Stimulated activated CD8-positive, alpha-beta memory T cell treated with anti-CD3 and anti-CD28 coated beads, Interleukin-4, amount 100 ng/mL, for 48 hours (primary cell): Measurements from ENCODE around the gene LAMA4.

Source experiments
- DNase-seq: peaks from one replicate; pipeline ENCODE4 v3.0.0-alpha.2; 2020

Gene LAMA4

DNA sequence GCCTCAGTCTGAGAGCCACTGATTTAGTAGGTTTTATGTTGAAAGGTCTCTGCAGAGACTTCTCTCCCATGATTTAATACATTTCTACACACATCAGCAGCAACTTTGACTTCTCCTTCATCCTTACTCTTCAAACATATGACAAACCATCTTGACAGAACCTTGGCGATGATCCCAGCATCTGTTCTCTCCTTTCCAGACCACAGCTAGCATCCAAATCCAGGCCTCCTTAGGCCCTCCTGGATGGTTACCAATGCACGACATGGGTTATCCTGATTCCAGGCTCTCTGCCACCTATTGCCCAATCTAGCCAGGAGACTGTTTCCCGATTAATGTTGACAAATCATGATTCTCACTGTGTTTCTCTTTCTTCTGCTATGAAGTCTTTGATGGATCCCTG is 16.8 kb downstream of the LAMA4 start:
- no peak for DNase-seq

DNA sequence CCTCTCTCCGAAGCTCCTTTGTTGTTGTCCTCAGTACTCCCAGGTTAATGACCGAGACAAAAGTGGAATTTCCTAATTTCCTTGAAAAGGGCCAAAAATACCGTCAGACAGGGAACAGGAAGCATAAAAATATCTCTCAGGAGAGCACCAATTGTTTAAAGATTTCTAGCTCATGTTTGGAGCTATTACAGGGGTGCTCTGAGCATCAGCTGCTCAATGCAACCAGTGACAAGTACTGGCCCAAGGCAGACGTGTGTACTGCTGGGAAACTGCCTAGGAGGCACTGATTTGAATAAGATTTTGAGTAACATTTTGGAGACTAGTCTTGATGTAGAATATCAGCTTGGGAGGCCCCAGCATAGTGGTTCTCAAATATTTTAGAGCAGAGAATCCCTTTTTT is 17.3 kb downstream of the LAMA4 start:
- no peak for DNase-seq

DNA sequence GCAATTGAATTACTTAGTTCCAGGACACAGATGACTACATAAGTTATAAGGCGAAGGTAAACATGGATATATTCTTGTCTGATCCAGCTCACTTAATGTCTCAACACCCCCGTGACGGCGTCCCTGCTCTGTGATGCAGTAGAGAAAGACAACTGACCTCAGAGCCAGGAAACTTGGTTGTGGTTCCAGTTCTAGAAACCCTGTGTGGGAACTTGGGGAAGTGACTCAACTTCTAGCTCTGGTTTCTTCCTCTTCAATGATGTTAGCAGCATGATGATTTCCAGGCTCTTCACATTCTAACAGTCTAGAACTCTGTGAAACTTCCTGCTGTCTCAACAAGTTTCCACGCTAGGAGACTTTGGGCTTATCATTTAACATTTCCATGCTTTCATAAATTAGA is 18.4 kb downstream of the LAMA4 start:
- DNase-seq = peak; percentile 78

DNA sequence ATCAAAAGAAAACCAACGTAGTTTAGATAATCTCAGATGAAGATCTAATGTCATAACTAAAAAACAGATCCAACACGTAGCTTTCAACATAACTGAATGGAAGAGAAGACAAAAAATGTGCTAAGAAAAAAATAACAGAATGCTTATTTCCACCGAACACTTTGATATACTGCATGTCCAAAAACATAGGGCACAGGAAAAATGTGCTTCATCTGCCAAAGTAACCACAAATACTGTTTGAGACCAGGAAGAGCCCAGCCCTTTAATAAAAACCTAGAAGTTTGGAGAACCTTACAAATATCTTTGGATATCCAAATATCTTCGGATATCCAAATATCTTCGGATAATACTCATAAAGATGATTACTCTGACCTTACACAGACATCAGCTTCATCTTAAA is 19.8 kb downstream of the LAMA4 start:
- DNase-seq = no peak

DNA sequence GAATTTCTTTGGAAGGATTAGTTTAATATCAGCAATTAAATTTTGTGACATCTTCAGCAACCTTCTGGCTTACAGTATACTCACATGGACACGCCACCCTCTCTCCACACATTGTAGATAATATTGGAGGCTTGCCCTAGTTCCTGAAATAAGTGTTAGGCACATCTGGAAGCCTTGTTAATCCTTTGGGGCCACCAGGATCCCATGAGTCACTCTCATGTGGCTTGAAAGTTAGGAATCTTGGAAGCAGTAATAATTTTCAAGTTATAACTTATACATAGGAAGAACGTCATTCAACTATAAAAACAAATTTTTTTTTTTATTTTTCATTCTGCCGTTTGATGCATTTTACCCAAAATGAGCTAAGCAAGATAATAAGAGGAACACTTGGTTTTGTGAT is 20.5 kb downstream of the LAMA4 start:
- DNase-seq = no peak

DNA sequence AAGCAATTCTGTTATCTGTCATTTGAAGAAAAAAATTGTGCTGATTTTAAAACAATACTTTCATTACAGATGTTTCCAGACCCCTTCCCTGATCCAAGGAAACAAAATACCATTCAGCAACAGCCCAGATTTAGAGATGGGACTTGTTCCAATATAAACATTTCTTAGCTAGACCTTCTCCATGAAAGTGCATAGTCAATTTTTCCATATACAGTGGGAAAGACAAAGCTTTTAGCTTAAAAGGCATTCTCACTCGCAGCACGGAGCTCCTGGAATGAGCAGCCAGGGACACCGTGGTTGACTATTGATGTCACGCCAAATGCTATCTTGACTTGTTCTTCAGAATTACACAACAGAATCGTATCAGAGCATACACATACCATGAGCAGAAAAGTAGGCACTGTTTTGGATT is 21.5 kb downstream of the LAMA4 start:
- no peak for DNase-seq

DNA sequence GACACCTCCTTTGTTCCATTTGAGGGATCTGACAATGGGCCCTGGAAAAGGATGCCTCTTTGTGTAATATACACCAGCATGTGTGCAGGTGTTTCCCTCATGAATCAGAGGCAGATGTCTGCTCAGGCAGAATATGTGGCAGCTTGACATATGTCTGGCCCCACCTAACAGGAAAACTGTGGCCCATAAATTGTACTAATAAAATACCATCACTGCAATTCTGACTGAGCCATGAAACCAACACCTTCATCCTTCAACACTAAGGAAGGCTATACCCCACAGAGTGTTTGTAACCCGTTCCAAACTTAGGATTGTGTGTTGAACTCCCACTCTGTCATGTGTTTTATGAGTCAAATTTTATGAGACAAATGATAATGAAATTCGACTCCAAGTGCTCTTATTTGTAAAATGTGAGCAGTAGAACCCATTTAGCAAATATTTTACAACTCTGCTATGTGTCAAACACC is 22.7 kb downstream of the LAMA4 start:
- DNase-seq = no peak

DNA sequence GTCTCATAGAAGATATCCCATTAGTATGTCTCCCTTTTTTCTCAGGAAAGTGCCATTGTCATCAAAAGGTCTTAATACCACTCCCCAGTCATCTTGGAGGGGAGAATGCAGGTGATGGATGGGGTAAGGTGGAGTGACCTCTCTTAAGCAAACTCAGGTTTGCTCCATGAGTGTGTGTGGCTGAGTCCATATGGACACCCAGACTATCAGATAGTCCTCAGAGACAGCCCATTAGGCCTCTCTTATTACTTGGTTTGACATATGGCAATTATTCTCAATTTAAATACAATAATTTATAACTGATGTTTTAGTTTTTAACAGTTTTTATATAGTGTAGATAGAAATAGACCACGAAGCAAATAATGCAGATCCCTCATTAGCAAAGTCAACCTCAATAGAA is 23.2 kb downstream of the LAMA4 start:
- no peak for DNase-seq

DNA sequence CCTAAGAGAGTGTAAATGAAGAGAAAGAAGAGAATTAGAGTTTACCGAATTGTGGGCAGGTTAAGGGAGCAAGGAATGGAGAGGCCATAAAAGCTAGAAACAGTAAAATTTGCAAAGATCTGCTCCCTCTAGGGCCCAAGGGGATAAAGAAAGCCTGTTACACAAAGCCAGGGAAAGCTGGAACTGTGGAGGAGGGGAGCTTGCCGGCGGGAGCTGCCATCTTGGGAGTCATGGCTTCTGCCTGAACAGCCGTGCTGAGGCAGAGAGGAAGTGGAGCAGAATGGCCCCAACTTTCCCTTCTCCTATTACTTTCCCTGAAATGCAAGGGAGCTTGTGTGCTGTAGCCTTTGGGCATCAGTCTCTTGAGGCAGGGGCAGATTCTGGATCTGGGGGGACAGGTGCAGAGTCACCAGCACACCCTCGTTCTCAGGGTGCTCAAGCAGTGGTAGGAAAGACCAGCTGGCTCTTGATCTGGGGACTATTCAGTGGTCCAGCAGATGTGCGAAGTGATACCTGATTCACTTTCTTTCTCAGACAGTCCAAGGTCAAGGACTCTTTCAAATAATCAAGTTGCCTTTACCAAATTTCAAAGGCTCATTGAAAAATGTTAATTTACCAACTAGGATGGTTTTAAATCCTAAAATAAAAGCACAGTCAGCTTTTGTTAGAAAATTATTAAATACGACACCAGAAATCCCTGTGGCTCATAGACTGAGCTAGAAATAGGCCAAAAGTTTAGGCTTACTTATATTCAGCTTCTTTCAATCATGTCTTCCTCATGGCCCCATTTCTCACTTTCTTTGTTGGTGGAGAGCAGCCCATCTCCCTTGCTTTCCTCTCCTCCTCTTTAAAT is 25.7 kb downstream of the LAMA4 start:
- DNase-seq = no peak

DNA sequence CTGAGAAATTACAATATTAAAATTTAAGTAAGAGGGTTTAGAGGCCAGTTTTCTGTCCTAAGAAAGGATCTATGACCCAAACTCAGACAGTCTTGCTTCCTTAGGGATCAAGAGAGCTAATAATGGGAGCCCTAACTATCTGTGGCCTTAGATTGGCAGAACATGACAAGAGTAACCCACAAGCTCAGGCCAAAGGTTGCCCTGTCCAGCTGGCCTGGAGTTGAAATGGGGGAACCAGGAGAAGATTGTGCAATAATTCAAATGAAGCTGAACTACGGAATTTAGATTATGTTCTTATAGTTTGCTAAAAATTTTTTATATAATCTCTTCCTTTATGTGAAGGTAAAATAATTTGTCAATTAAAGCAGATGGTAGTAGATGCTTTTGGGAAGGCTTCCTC is 26.4 kb downstream of the LAMA4 start:
- no peak for DNase-seq

DNA sequence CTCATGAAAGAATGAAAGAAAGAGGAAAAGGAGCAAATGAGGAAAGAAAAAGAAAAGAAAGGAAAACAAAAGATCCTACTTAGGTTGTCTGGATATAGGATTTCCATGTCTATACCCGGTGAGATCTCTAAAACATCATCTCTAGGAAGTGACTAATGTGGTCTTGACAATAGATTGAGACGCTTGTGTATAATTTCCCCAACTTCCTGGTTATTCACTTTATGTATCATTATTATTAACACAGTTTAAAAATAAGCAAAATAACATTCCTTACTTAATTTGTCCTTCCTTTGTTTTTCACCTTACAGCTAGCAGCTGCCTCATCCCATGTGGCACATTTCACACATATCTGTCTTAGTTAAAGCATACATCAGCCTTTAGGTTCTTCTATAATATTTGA is 27.0 kb downstream of the LAMA4 start:
- no peak for DNase-seq

DNA sequence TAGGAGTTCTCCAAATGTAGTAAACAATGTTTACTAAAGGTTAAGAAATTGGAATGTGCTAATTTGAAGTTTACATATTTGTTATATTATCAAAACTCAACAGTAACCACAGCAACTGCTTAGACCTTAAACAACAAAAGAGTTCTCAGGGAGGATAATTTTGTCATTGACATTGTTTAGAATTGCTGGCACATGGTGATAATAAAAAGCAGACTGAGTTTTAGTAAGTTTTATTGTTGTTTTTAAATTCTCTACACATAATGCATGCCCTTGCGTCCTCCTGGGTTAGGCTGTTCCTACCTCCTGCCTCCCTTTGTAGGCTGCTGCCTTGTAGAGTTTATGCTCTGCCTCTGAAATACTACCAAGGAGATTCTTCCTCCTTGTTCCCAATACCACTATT is 28.7 kb downstream of the LAMA4 start:
- no peak for DNase-seq

DNA sequence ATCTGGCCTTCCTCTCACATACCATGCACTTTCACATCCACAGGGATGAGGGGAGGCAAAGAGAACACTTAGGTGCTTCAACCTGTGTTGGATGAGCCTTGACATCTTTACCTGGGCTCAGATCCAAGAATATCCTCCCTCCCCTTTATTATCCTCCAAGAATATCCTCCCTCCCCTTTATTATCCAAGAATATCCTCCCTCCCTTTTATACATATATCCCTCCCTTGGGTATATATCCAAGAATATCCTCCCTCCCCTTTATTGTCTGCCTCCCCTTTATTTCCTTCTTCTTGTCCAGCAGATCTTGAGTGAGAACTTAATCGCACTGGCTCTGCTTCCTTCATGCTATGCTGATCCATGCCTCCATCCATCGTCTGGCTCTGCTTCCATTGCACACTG is 30.3 kb downstream of the LAMA4 start:
- no peak for DNase-seq

DNA sequence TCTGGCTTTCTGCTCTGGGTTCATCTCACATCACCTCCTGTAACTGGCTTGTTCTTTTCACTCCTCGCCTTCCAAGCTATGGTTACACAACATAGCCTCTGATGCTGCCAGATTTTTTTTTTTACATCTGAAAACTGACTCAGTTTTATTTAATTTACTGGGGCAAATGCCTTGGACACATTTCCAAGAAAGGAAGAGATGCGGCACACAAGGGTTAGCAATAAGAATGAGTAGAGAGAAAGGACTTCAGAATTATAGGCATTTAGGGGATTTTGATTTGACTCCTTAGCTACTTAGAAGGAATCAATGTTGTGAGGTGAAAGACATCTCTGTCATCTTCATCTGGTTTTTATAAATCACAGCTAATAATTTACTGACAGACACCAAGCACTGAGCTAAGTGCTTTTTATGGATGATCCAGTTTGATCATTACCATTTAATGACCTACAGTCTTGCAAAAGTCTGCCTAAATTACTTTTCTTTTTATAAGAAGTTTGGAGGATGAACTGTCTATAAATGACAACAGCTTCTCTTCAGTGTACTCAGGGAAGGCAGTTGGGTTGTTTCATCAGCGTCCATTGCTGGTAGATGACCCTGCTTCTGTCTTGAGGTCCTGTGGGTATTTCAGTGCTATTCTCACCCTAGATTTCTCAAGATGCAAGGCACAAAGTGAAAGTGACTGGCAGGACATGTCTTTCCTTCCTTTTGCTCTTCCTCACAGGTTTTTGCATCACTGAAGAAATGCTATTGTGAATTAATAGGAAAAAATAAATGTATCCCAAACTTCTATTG is 31.1 kb downstream of the LAMA4 start:
- DNase-seq = no peak

DNA sequence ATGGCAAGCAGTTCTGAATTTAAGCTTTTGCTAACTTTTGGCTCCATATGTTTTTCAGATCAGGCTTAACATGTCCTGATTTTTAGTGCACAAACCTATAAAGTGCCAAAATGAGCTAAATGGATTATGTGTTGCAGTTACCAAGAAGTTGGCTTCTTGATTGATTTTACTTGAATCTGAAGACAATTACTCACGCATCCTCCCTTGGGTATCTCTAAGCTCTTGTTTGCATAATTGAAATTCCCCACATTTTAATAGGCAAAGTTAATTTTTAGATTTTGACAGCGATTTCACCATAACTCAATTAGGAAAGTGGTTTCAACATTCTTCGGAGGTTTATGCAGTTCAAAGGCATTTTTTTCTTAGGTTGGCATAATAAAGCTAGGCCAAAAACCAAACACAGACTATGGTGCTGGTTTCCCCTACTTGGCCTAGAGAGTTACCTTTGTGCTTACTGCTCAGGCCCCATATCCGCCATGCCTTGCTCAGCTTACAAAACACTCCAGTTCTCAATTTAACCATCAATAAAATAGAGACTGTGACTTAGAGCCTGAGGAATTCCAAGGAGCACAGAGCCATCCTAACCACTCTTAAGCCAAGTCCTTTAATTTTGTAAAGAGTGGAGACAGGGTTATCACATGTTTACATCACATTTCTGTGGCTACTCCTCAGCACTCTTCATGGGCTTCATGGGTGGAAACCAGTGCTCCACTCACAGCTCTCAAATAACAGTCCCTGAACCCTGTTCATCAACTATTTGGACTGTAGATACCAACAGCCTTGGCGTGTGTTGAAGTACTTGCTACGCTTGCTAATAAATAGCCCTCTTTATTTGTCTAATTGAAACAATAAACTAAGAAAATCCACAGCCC is 32.1 kb downstream of the LAMA4 start:
- DNase-seq = no peak

DNA sequence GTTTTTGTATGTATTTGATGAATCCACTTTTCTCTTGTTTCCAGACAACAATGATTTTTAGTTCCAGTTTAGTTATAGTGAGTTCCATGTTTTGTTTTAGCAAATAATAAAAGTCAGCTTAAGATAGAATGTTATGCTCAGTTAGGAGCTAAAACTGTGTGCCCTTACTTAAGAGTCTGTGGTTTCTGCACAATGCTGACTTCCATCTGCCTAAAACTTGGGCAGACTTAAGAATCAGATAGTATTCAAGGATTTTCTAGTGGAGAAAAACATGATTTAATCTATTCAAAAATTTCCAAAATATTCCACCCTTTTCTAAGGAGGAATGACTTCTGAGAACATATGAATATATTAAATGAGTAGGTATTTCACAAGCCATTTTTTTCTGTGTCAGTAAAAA is 32.8 kb downstream of the LAMA4 start:
- no peak for DNase-seq

DNA sequence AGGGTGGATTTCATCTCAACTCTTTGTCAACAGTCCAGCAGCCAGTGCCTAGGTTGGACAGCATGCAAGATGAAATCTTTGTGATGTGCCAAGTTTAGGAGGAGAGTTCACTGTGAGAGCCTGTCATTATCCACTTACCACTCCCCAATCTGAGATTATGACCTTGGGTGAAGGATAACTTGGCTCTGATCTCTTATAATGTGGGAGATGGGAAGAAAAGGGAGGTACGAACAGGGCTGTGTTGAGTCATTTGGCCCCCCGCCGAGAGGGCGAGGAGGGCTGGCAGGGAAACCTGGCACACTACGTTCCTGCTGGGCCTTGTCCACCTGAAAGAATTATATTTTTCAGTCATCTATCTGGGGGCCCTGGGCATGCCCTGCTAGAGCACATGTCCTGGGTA is 35.8 kb downstream of the LAMA4 start:
- DNase-seq = no peak

DNA sequence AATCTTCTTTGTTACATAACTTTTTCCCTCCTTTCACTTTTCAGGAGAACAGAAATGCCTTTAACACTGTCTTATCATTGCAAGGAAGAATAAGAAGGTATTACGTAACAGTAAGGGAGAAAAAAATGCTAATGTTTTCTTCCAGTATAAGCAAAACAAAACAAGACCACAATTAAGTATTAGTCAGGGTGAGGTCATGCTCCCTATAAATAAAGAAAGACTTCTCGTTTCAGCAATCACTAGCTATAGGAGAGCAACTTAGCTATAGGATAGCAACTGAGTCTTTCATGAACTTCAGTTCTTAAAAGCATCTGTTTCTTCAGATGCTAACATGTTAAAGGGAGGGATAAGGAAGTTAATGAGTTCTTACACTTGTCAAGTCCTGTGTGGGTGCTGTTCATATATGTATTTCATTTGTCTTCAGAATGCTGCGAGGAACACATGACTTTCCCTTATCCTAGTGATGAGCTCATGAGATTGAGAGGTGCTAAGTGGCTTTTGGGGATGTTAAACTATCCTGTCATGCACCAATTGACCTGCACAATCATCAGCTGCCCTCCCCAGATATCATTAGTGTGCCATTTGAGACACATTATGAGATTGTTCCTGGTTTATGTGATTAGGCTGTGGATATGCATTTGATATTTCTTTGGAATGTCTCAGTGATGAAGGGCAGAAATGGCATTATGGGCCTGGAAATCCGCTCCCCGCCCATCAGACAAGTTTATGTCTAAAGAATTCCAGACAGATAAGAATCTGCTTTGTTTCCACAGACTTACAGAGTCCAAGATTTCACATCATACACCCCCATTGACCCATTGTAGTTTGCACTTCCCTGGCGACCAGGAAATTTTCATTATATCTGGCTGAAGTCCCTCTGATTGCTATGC is 37.5 kb downstream of the LAMA4 start:
- DNase-seq = no peak

DNA sequence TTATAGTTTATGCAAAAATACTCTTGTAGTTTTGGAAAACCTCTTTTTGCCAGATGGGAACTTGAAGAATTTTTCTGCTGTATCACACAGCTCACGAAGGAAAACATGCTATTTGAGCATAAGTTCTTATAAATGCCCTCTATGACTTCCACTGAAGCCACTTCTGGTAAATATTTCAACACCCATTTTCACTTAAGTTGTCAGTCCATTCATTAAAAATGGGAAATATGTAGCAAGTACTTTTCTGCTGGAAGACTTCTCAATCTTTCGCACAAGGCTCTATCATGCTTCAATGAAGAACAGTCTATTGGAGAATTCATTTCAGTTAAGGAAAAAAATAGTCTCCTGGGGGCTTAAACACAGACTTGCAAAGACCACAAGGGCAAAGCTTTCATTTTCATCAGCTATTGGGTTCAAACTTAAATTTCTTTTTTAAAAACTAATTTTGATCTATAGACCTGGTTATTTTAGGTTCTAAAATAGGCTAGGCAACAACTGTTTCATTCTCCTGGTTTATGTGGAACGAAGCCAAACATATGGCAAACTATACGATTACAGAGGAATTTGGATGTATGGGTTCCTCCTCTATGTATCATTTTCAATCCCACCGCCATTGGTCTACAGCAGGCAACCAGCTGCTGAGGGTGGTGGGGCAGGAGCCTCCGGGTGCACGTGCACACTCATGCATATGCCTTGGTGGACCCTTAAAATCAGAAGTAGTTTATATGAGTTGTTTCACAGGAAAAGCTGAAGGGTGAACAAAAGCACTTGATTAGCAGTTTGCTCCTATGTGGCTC is 38.7 kb downstream of the LAMA4 start:
- DNase-seq = no peak

DNA sequence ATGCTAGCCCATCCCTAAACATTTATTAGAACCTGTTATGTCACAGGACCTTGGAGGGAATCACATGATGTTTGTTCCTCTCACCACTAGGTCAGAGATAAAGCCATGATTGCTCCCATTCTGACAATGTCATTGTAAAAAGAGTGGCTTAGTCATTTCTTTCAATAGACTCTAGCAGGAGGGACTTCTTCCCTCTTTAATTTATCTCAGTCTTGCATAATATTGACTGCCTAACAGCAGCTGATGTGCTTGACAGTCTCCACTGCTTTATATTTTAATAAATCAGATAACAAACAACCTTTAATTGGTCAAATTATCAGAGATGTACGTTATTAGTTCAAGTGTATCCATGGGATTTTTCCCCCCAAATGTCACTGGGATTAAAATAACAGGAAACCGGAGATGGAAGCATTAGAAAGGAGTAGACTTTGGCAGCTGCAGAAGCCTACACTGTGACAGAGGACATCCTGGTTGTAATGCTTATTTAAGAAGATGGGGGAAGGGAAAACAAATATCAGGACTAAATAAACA is 39.6 kb downstream of the LAMA4 start:
- no peak for DNase-seq

DNA sequence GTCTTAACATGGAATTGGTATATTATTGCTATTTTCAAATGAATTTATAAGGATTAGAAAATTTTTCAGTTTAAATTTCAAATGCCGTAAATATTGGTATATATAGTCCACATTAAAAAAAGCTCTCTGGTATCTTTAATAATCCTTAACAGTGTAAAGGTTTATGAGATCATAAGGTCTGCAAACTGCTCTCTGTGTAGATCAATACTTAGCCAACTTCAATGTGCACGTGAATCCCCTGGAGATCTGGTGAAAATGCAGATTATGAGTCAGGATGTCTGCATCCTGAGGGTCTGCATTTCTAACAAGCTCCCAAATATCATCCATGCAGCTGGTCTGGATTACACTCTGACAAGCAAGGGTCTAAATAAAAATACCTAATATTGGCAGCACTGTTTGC is 43.5 kb downstream of the LAMA4 start:
- no peak for DNase-seq
